HG02610 (cell line): ENCODE data around the gene MAMLD1.

Experiments
- ATAC-seq: cut with Tn5 transposase; IDR thresholded peaks from one replicate; pipeline ENCODE4 v1.9.1; 2021; ENCODE audit warnings: mild to moderate bottlenecking, moderate library complexity; ENCODE audit not compliant: unreplicated experiment

The MAMLD1 gene

DNA sequence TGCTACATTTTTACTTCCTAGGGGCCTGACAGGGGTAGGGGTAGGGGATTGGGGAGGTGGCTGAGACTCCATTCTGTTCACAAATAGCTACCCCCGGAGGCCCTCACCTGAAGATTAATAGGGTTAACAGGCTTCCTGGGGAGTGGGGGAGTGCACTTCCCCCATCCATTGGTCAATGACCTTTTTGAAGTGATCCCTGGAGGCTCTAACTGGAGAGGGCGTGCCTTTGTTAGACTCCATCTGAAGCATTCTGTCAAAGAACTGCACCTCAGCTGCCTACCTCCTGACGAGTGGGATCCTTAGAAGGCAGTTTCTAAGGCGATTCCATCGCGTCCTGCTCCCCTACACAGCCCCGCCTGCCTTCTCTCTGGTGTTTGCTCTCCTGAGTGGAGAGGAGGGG lies 195.3 kb downstream of the MAMLD1 start:
- no peak for ATAC-seq
